ENCODE data around the gene RBM48. TPM values are rescaled to one million over a fixed set of nuclear protein-coding genes. Genes with fewer than 3 reads are reported as not detected.
A peak's percentile ranks its signal among the peaks of the same experiment; 100 is the strongest.

The RBM48 gene
- total and polyA plus RNA-seq, 7 experiments from 2014 or later, result 16.9 to 42.7 (median 37.8) TPM

DNA sequence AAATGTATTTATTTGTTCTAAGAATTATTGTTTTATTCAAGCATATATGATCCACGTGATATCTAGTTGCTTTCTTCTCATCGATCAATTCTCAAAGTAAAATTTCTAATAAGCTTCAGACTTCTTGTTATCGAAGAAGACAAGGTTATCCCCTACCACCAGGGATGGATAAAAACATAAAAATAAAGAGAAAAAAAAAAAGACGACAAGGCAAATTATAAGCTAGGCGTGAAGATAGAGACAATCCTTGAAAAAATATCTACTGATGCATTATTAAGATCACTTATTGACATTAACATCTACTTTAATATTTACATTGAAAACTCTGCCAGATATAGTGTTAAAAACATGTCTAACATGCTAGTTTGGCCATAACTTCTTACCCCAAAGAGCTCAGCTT lies 19.6 kb upstream of the RBM48 start:
- CTCF ChIA-PET, result no interaction called here
- ATAC-seq, result no peak
- peaks cover 6 to 42% (median 13%) of the 10 kb centered on the region in 5 donors for H3K36me3 Mint-ChIP-seq
- no peak for DNase-seq
- no peaks in the 10 kb centered on the region for H3K27me3 ChIP-seq (ENCODE audit: control insufficient read depth in 2 of 2, insufficient read depth in 2 of 2, low read length in 2 of 2)
- no peaks in the 10 kb centered on the region for H3K4me1 ChIP-seq (ENCODE audit: control insufficient read depth in 2 of 2, insufficient read depth in 2 of 2, low read length in 2 of 2)
- intact Hi-C loops (cut with micrococcal nuclease), result no loop called here
- H3K27ac ChIP-seq (ENCODE audit: low read depth, low read length), result no peak overlapping the region
- peaks cover 0 to 15% (median 3%) of the 10 kb centered on the region in 3 experiments for H3K36me3 ChIP-seq (ENCODE audit: control insufficient read depth in 2 of 3, insufficient read depth in 3 of 3, low read length in 3 of 3)
- POLR2A ChIA-PET, result no interaction called here
- no peak overlapping the region for H3K27ac Mint-ChIP-seq
- no peaks in the 10 kb centered on the region for H3K9me3 Mint-ChIP-seq
- no peaks in the 10 kb centered on the region for H3K27me3 Mint-ChIP-seq
- H3K4me1 Mint-ChIP-seq, result peaks cover 0 to 2% (median 0%) of the 10 kb centered on the region in 7 donors
- no peak overlapping the region for H3K4me3 ChIP-seq (ENCODE audit: low read length)
- no peak overlapping the region for H3K4me3 Mint-ChIP-seq
- H3K9me3 ChIP-seq (ENCODE audit: control insufficient read depth in 2 of 3, low read length in 3 of 3), result no peaks in the 10 kb centered on the region

- H3K9me3 ChIP-seq (ENCODE audit: control insufficient read depth in 2 of 3, low read length in 3 of 3), result no peaks in the 10 kb centered on the region
- H3K4me1 Mint-ChIP-seq, result no peaks in the 10 kb centered on the region
- H3K27ac Mint-ChIP-seq, result no peak overlapping the region
- POLR2A ChIA-PET, result interaction anchor here (0.6 kb wide), 1 partner anchor 197 kb away, joined by 3 read pairs; no protein-coding TSS in a partner anchor
- H3K27ac ChIP-seq (ENCODE audit: low read depth, low read length), result no peak overlapping the region
- DNase-seq (no peak), ATAC-seq (no peak)
- H3K4me3 ChIP-seq (ENCODE audit: low read length), result no peak overlapping the region
- H3K9me3 Mint-ChIP-seq, result no peaks in the 10 kb centered on the region
- no peak overlapping the region for H3K4me3 Mint-ChIP-seq
- peaks cover 0 to 42% (median 9%) of the 10 kb centered on the region in 5 donors for H3K36me3 Mint-ChIP-seq
- intact Hi-C loops (cut with micrococcal nuclease), result no loop called here
- H3K27me3 ChIP-seq (ENCODE audit: control insufficient read depth in 2 of 2, insufficient read depth in 2 of 2, low read length in 2 of 2), result no peaks in the 10 kb centered on the region
- peaks cover 4 to 19% (median 8%) of the 10 kb centered on the region in 3 experiments for H3K36me3 ChIP-seq (ENCODE audit: control insufficient read depth in 2 of 3, insufficient read depth in 3 of 3, low read length in 3 of 3)
- CTCF ChIA-PET, result no interaction called here
- H3K27me3 Mint-ChIP-seq, result no peaks in the 10 kb centered on the region
- H3K4me1 ChIP-seq (ENCODE audit: control insufficient read depth in 2 of 2, insufficient read depth in 2 of 2, low read length in 2 of 2), result no peaks in the 10 kb centered on the region
These were observed 15.3 kb upstream of the RBM48 start for GRCh38 chr7:92513167-92513902.

GRCh38 chr7:92517631-92518030 lies 11.0 kb upstream of the RBM48 start:
- Histone ChIP-seq H3K36me3 (ENCODE audit: control insufficient read depth in 2 of 3, insufficient read depth in 3 of 3, low read length in 3 of 3) (peaks cover 4 to 24% (median 8%) of the 10 kb centered on the region in 3 experiments), H3K4me1 (ENCODE audit: control insufficient read depth in 2 of 2, insufficient read depth in 2 of 2, low read length in 2 of 2) (no peaks in the 10 kb centered on the region), H3K27ac (ENCODE audit: low read depth, low read length) (no peak overlapping the region), H3K27me3 (ENCODE audit: control insufficient read depth in 2 of 2, insufficient read depth in 2 of 2, low read length in 2 of 2) (no peaks in the 10 kb centered on the region), H3K4me3 (ENCODE audit: low read length) (no peak overlapping the region), H3K9me3 (ENCODE audit: control insufficient read depth in 2 of 3, low read length in 3 of 3) (no peaks in the 10 kb centered on the region)
- CTCF ChIA-PET, result no interaction called here
- H3K9me3 Mint-ChIP-seq, result no peaks in the 10 kb centered on the region
- H3K27me3 Mint-ChIP-seq, result no peaks in the 10 kb centered on the region
- DNase-seq (no peak), ATAC-seq (no peak)
- H3K4me1 Mint-ChIP-seq, result peaks cover 0 to 3% (median 0%) of the 10 kb centered on the region in 7 donors
- intact Hi-C loops (cut with micrococcal nuclease), result no loop called here
- H3K4me3 Mint-ChIP-seq, result no peak overlapping the region
- H3K36me3 Mint-ChIP-seq, result peaks cover 0 to 28% (median 7%) of the 10 kb centered on the region in 5 donors
- peak overlapping the region in 2 of 9 donors; percentile 34 to 60 for H3K27ac Mint-ChIP-seq
- POLR2A ChIA-PET, result no interaction called here

- Mint-ChIP-seq H3K9me3 (no peaks in the 10 kb centered on the region), H3K36me3 (peaks cover 0 to 19% (median 2%) of the 10 kb centered on the region in 5 donors), H3K27me3 (no peaks in the 10 kb centered on the region), H3K4me3 (no peak overlapping the region), H3K4me1 (peaks cover 0 to 6% (median 0%) of the 10 kb centered on the region in 7 donors), H3K27ac (peak overlapping the region in 8 of 9 donors; percentile 6 to 46 (median 22))
- POLR2A ChIA-PET, result no interaction called here
- ATAC-seq (no peak), DNase-seq (no peak)
- Histone ChIP-seq H3K27ac (ENCODE audit: low read depth, low read length) (no peak overlapping the region), H3K9me3 (ENCODE audit: control insufficient read depth in 2 of 3, low read length in 3 of 3) (no peaks in the 10 kb centered on the region), H3K4me3 (ENCODE audit: low read length) (no peak overlapping the region), H3K27me3 (ENCODE audit: control insufficient read depth in 2 of 2, insufficient read depth in 2 of 2, low read length in 2 of 2) (no peaks in the 10 kb centered on the region), H3K36me3 (ENCODE audit: control insufficient read depth in 2 of 3, insufficient read depth in 3 of 3, low read length in 3 of 3) (peaks cover 4 to 19% (median 8%) of the 10 kb centered on the region in 3 experiments), H3K4me1 (ENCODE audit: control insufficient read depth in 2 of 2, insufficient read depth in 2 of 2, low read length in 2 of 2) (no peaks in the 10 kb centered on the region)
- CTCF ChIA-PET, result no interaction called here
- intact Hi-C loops (cut with micrococcal nuclease), result no loop called here
These were observed 8.6 kb upstream of the RBM48 start for GRCh38 chr7:92520024-92520423.

GRCh38 chr7:92523110-92523509 lies 5.5 kb upstream of the RBM48 start:
- Mint-ChIP-seq H3K36me3 (peaks cover 0 to 3% (median 0%) of the 10 kb centered on the region in 5 donors), H3K27ac (no peak overlapping the region), H3K4me1 (peaks cover 14 to 33% (median 22%) of the 10 kb centered on the region in 7 donors), H3K4me3 (no peak overlapping the region), H3K9me3 (no peaks in the 10 kb centered on the region), H3K27me3 (no peaks in the 10 kb centered on the region)
- ChIA-PET CTCF (no interaction called here), POLR2A (no interaction called here)
- DNase-seq (no peak), ATAC-seq (no peak)
- Histone ChIP-seq H3K36me3 (ENCODE audit: control insufficient read depth in 2 of 3, insufficient read depth in 3 of 3, low read length in 3 of 3) (peaks cover 0 to 12% (median 2%) of the 10 kb centered on the region in 3 experiments), H3K27ac (ENCODE audit: low read depth, low read length) (no peak overlapping the region), H3K27me3 (ENCODE audit: control insufficient read depth in 2 of 2, insufficient read depth in 2 of 2, low read length in 2 of 2) (no peaks in the 10 kb centered on the region), H3K4me1 (ENCODE audit: control insufficient read depth in 2 of 2, insufficient read depth in 2 of 2, low read length in 2 of 2) (peaks cover 5 to 12% of the 10 kb centered on the region in 2 donors), H3K9me3 (ENCODE audit: control insufficient read depth in 2 of 3, low read length in 3 of 3) (no peaks in the 10 kb centered on the region), H3K4me3 (ENCODE audit: low read length) (no peak overlapping the region)
- intact Hi-C loops (cut with micrococcal nuclease), result no loop called here

DNA sequence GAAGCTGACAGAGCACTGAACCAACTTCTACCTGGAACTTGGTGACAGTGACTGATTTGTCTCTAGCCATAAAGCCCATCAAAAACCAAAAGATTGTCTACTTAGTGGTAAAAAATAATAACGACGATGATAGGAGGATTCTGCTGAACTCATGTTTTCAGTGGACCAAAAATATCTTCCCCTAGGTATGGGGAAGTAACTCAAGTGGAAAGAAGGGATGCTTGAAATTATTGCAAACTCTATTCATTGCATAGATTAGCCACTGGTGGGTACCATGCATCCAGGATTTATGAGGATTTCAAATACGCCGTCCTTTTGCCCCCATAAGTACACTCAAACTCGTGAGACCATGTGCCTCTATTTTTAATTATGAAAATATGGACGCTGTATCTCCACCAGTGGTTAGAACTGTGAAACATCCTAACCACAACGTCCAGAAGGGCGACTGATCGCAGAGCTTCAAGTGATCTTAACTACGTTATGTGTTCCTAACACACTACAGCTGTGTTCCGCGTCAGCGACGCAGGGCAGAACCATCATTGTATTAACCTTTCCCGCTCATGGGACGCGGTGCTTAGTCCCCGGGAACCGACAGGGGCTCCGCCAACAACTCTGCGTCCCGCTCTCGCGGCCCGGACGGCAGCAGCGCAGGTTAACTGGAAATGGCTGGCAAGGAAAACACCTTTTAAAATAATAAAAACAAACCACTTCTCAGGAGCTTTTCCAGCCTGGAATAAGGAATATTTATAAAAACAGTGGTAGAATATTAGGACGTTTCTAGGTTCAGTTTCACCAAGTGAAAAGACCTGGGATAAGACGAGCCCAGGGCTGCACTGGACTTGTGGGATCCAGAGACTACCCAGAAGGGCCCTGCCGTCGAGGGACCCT lies 1.1 kb upstream of the RBM48 start:
- Histone ChIP-seq H3K4me3 (ENCODE audit: low read length) (peak overlapping the region; percentile 85), H3K27ac (ENCODE audit: low read depth, low read length) (peak overlapping the region; percentile 91), H3K27me3 (ENCODE audit: control insufficient read depth in 2 of 2, insufficient read depth in 2 of 2, low read length in 2 of 2) (no peaks in the 10 kb centered on the region), H3K4me1 (ENCODE audit: control insufficient read depth in 2 of 2, insufficient read depth in 2 of 2, low read length in 2 of 2) (peaks cover 13 to 23% of the 10 kb centered on the region in 2 donors), H3K36me3 (ENCODE audit: control insufficient read depth in 2 of 3, insufficient read depth in 3 of 3, low read length in 3 of 3) (peaks cover 14 to 27% (median 15%) of the 10 kb centered on the region in 3 experiments), H3K9me3 (ENCODE audit: control insufficient read depth in 2 of 3, low read length in 3 of 3) (no peaks in the 10 kb centered on the region)
- Mint-ChIP-seq H3K36me3 (peaks cover 2 to 18% (median 12%) of the 10 kb centered on the region in 5 donors), H3K4me1 (peaks cover 22 to 59% (median 48%) of the 10 kb centered on the region in 7 donors), H3K9me3 (peaks cover 0 to 3% (median 0%) of the 10 kb centered on the region in 11 donors), H3K4me3 (peak overlapping the region; percentile 86 to 96 (median 90)), H3K27ac (peak overlapping the region; percentile 89 to 98 (median 95)), H3K27me3 (peaks cover 0 to 2% (median 0%) of the 10 kb centered on the region in 5 donors)
- intact Hi-C loops (cut with micrococcal nuclease), result loop anchor here (1.0 to 5.0 kb wide), 25 partner anchors 63 to 1477 kb away; partner anchors contain the start of genes AKAP9 (in 2 of the 2), BET1 (in 2 of the 2), CYP51A1 (in 2 of the 2) and FAM133B (in 2 of the 2)
- peak in 8 of 9 donors; percentile 11 to 61 (median 40) for DNase-seq
- peak; percentile 10 for ATAC-seq
- CTCF ChIA-PET, result interaction anchor here (2.0 kb wide), 1 partner anchor 80 kb away, joined by 8 read pairs; the partner anchor contains the start of gene GATAD1
- POLR2A ChIA-PET, result interaction anchor here (0.7 to 2.5 kb wide), 7 partner anchors 10 to 395 kb away, joined by 3 to 27 read pairs (median 5); partner anchors contain the start of genes FAM133B and GATAD1

Data from naive thymus-derived CD4-positive, alpha-beta T cell (primary cell).